H9 (cell line): Measurements from ENCODE around the gene ENKUR. TPM values are rescaled to one million over a fixed set of nuclear protein-coding genes. Genes with fewer than 3 reads are reported as not detected.

Source experiments
- DNase-seq: peaks from one replicate; pipeline ENCODE4 v3.0.0-alpha.2; 2017
- H2AFZ ChIP-seq: one replicate; pipeline ENCODE4 v1.6.1; 2013; ENCODE audit warnings: mild to moderate bottlenecking, low read length, control low read depth, moderate library complexity
- H2AK5ac ChIP-seq: 2 replicates; pipeline ENCODE4 v1.6.1; 2013; ENCODE audit warnings: low read length, control low read depth, mixed read lengths; ENCODE audit not compliant: insufficient read length
- H2BK120ac ChIP-seq: one replicate; pipeline ENCODE4 v1.6.1; 2013; ENCODE audit warnings: low read depth, mild to moderate bottlenecking, low read length, control low read depth, inconsistent platforms; ENCODE audit not compliant: poor library complexity, severe bottlenecking
- H2BK12ac ChIP-seq: 2 replicates; pipeline ENCODE4 v1.6.1; 2013; ENCODE audit warnings: low read length, control low read depth, mixed read lengths, low read depth; ENCODE audit not compliant: insufficient read length
- H2BK15ac ChIP-seq: 2 replicates; pipeline ENCODE4 v1.6.1; 2013; ENCODE audit warnings: low read depth, low read length, control low read depth
- H2BK20ac ChIP-seq: one replicate; pipeline ENCODE4 v1.6.1; 2013; ENCODE audit warnings: low read depth, mild to moderate bottlenecking, low read length, control low read depth, inconsistent platforms; ENCODE audit not compliant: poor library complexity, severe bottlenecking
- H2BK5ac ChIP-seq: 2 replicates; pipeline ENCODE4 v1.6.1; 2013; ENCODE audit warnings: low read length, control low read depth, mixed read lengths; ENCODE audit not compliant: insufficient read length
- H3K14ac ChIP-seq: 2 replicates; pipeline ENCODE4 v1.6.1; 2013; ENCODE audit warnings: low read length, control low read depth; ENCODE audit not compliant: insufficient read depth
- H3K18ac ChIP-seq: 2 replicates; pipeline ENCODE4 v1.6.1; 2013; ENCODE audit warnings: low read depth, mild to moderate bottlenecking, mixed read lengths, low read length, control low read depth; ENCODE audit not compliant: insufficient read length
- H3K23ac ChIP-seq: 2 replicates; pipeline ENCODE4 v1.6.1; 2013; ENCODE audit warnings: low read length, control low read depth, mixed read lengths, low read depth; ENCODE audit not compliant: insufficient read length
- H3K23me2 ChIP-seq: 2 replicates; pipeline ENCODE4 v1.6.1; 2013; ENCODE audit warnings: low read depth, mild to moderate bottlenecking, mixed read lengths, low read length, control low read depth; ENCODE audit not compliant: insufficient read length, poor library complexity, severe bottlenecking
- H3K27ac ChIP-seq: 2 replicates; pipeline ENCODE4 v1.5.1; 2013; ENCODE audit warnings: low read length, control low read depth, mixed read lengths, low read depth; ENCODE audit not compliant: insufficient read length
- H3K27me3 ChIP-seq: 2 replicates; pipeline ENCODE4 v1.6.1; 2013; ENCODE audit warnings: low read length, control low read depth, inconsistent platforms; ENCODE audit not compliant: insufficient read depth
- H3K4ac ChIP-seq: 2 replicates; pipeline ENCODE4 v1.6.1; 2013; ENCODE audit warnings: low read depth, mild to moderate bottlenecking, control low read depth, inconsistent platforms, low read length, moderate library complexity
- H3K4me1 ChIP-seq: 2 replicates; pipeline ENCODE4 v1.6.1; 2013; ENCODE audit warnings: low read length, control low read depth, inconsistent platforms; ENCODE audit not compliant: insufficient read depth
- H3K4me2 ChIP-seq: 2 replicates; pipeline ENCODE4 v1.6.1; 2013; ENCODE audit warnings: low read length, control low read depth, mixed read lengths; ENCODE audit not compliant: insufficient read length, insufficient read depth
- H3K56ac ChIP-seq: 2 replicates; pipeline ENCODE4 v1.6.1; 2013; ENCODE audit warnings: low read depth, mild to moderate bottlenecking, mixed read lengths, low read length, control low read depth; ENCODE audit not compliant: insufficient read length
- H3K79me1 ChIP-seq: 2 replicates; pipeline ENCODE4 v1.6.1; 2013; ENCODE audit warnings: low read depth, mild to moderate bottlenecking, moderate library complexity, low read length, control low read depth, inconsistent platforms; ENCODE audit not compliant: insufficient read depth, poor library complexity, severe bottlenecking
- H3K79me2 ChIP-seq: 2 replicates; pipeline ENCODE4 v1.6.1; 2013; ENCODE audit warnings: low read length, control low read depth, inconsistent platforms; ENCODE audit not compliant: insufficient read depth
- H3K9ac ChIP-seq: 2 replicates; pipeline ENCODE4 v1.6.1; 2013; ENCODE audit warnings: low read length, control low read depth, mixed read lengths; ENCODE audit not compliant: insufficient read length; ENCODE audit errors: extremely low read depth
- H3K9me3 ChIP-seq: one replicate; pipeline ENCODE4 v1.6.1; 2013; ENCODE audit warnings: low read depth, low read length, inconsistent platforms; ENCODE audit not compliant: control insufficient read depth
- H3T11ph ChIP-seq: one replicate; pipeline ENCODE4 v1.6.1; 2013; ENCODE audit warnings: mild to moderate bottlenecking, low read length, control low read depth, inconsistent platforms
- H4K20me1 ChIP-seq: one replicate; pipeline ENCODE4 v1.6.1; 2013; ENCODE audit not compliant: control insufficient read depth, insufficient read length, insufficient read depth
- H4K5ac ChIP-seq: 2 replicates; pipeline ENCODE4 v1.6.1; 2013; ENCODE audit warnings: low read depth, mild to moderate bottlenecking, mixed read lengths, low read length, control low read depth; ENCODE audit not compliant: insufficient read length
- H4K8ac ChIP-seq: replicated peaks from 2 replicates; pipeline ENCODE4 v1.6.1; 2013; ENCODE audit warnings: low read length, control low read depth, mixed read lengths, low read depth; ENCODE audit not compliant: insufficient read length
- H4K91ac ChIP-seq: 2 replicates; pipeline ENCODE4 v1.6.1; 2013; ENCODE audit warnings: low read depth, mild to moderate bottlenecking, moderate library complexity, mixed read lengths, low read length, control low read depth; ENCODE audit not compliant: insufficient read length
- H3K27ac Mint-ChIP-seq, 3 experiments: 2 replicates in 2 of 3; 3 replicates in 1 of 3; pipeline ENCODE4 v1.8.0; 2020 to 2021; ENCODE audit warnings: mixed read lengths in 3 of 3, mild to moderate bottlenecking in 1 of 3, moderate library complexity in 1 of 3
- H3K27me3 Mint-ChIP-seq: 2 replicates; pipeline ENCODE4 v1.8.0; 2021; ENCODE audit warnings: low read depth, mild to moderate bottlenecking, moderate library complexity, mixed read lengths
- H3K36me3 Mint-ChIP-seq, 3 experiments: 2 replicates in 2 of 3; 3 replicates in 1 of 3; pipeline ENCODE4 v1.8.0; 2020 to 2021; ENCODE audit warnings: low read depth in 3 of 3, mixed read lengths in 3 of 3; ENCODE audit not compliant: insufficient read depth in 1 of 3
- H3K4me1 Mint-ChIP-seq, 2 experiments: 2 replicates each; pipeline ENCODE4 v1.8.0; 2020; ENCODE audit warnings: mixed read lengths in 2 of 2
- H3K4me3 Mint-ChIP-seq, 2 experiments: 2 replicates in 1 of 2; 3 replicates in 1 of 2; pipeline ENCODE4 v1.8.0; 2020 to 2021; ENCODE audit warnings: mild to moderate bottlenecking in 2 of 2, mixed read lengths in 2 of 2, moderate library complexity in 1 of 2
- H3K9me3 Mint-ChIP-seq, 2 experiments: 2 replicates in 1 of 2; 3 replicates in 1 of 2; pipeline ENCODE4 v1.8.0; 2020; ENCODE audit warnings: mild to moderate bottlenecking in 2 of 2, mixed read lengths in 2 of 2, moderate library complexity in 1 of 2
- WGBS: extraction: QIAGEN DNeasy Blood & Tissue Kit; methylation state at CpG from one replicate; pipeline ENCODE4 v1.1.7; 2013; ENCODE audit warnings: missing lambda C conversion rate, low lambda C conversion rate, mixed read lengths; ENCODE audit not compliant: insufficient read length; ENCODE audit errors: extremely low coverage; 5-methylcytosine and 5-hydroxymethylcytosine counted together
- total RNA-seq: library from RNA; stranded (reverse); gene quantifications from 2 replicates; pipeline ENCODE4 v1.2.1, GENCODE V29; 2021
- TF ChIP-seq, protein P1 (sequence below): fragments of 200-600 bp; sonication (generic); conservative IDR thresholded peaks from 3 replicates; pipeline ENCODE4 v1.8.0; 2021; ENCODE audit warnings: antibody characterized with exemption, mild to moderate bottlenecking

ENKUR gene
- total RNA-seq, 1 experiment from 2014 or later, result not detected

DNA sequence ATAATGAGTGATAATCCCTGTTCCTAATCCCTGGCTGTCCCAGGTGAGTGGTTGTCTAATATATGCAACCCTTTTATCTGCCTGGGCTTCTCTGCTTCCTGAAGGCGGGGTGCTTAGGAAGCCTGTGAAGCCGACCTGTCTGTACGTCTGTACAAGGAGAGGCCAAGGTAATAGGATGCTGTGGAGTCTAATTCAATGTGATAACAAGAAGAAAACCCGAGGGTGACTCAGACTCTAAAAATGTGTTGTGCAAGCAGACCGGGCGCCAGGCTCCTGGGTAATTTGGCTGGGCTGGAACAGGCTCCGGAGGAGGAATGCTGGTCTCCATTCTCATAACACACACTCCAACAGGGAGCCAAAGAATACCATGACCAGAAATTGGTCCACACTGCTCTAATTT is 44.0 kb upstream of the ENKUR start:
- Histone ChIP-seq H2BK20ac (no peak overlapping the region), H3K27me3 (no peaks in the 10 kb centered on the region; the same call in 1 of the 2 replicates), H3K79me1 (no peaks in the 10 kb centered on the region), H3K18ac (no peak overlapping the region), H3K9me3 (no peaks in the 10 kb centered on the region), H4K8ac (no peak overlapping the region), H2BK5ac (no peak overlapping the region), H3K14ac (no peak overlapping the region), H3K4me2 (no peak overlapping the region), H3K23ac (no peak overlapping the region), H3K4me1 (no peaks in the 10 kb centered on the region), H4K5ac (no peak overlapping the region), H3K4ac (no peak overlapping the region), H3K9ac (no peak overlapping the region), H4K20me1 (no peaks in the 10 kb centered on the region), H2BK12ac (no peak overlapping the region), H3K23me2 (no peaks in the 10 kb centered on the region), H3K56ac (no peak overlapping the region), H2AFZ (no peak overlapping the region), H3K79me2 (no peaks in the 10 kb centered on the region), H2AK5ac (no peak overlapping the region), H3K27ac (no peak overlapping the region), H2BK15ac (no peak overlapping the region), H3T11ph (no peak overlapping the region), H2BK120ac (no peak overlapping the region), H4K91ac (no peak overlapping the region)
- no peaks in the 10 kb centered on the region for H3K9me3 Mint-ChIP-seq
- peaks cover 31% of the 10 kb centered on the region for H3K27me3 Mint-ChIP-seq
- no CpG with 5 or more reads among the region's 7 CpGs for WGBS
- H3K27ac Mint-ChIP-seq, result no peak overlapping the region
- no peak for DNase-seq
- H3K36me3 Mint-ChIP-seq, result no peaks in the 10 kb centered on the region
- TF ChIP-seq, protein P1, sequence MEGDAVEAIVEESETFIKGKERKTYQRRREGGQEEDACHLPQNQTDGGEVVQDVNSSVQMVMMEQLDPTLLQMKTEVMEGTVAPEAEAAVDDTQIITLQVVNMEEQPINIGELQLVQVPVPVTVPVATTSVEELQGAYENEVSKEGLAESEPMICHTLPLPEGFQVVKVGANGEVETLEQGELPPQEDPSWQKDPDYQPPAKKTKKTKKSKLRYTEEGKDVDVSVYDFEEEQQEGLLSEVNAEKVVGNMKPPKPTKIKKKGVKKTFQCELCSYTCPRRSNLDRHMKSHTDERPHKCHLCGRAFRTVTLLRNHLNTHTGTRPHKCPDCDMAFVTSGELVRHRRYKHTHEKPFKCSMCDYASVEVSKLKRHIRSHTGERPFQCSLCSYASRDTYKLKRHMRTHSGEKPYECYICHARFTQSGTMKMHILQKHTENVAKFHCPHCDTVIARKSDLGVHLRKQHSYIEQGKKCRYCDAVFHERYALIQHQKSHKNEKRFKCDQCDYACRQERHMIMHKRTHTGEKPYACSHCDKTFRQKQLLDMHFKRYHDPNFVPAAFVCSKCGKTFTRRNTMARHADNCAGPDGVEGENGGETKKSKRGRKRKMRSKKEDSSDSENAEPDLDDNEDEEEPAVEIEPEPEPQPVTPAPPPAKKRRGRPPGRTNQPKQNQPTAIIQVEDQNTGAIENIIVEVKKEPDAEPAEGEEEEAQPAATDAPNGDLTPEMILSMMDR, result no peak
- H3K4me1 Mint-ChIP-seq, result peaks cover 2 to 6% of the 10 kb centered on the region in 2 experiments; a peak in 3 of 4 replicates
- no peak overlapping the region; a peak in 1 of 5 replicates for H3K4me3 Mint-ChIP-seq
